Fibroblast of pulmonary artery (primary cell): ENCODE measurements around the gene SLC41A1.
A peak's percentile ranks its signal among the peaks of the same experiment; 100 is the strongest.

Source experiments
- DNase-seq: peaks from one replicate; pipeline ENCODE4 v3.0.0-alpha.2; 2010; ENCODE audit warnings: low read depth
- H3K4me3 ChIP-seq: replicated peaks from 2 replicates; pipeline ENCODE4 v1.5.1; 2011; ENCODE audit warnings: low read depth, mild to moderate bottlenecking, control low read depth, low read length, moderate library complexity
- TF ChIP-seq, protein P1 (sequence below): IDR thresholded peaks from 2 replicates; pipeline ENCODE4 v1.5.1; 2011; ENCODE audit warnings: mild to moderate bottlenecking, control low read depth, low read length, inconsistent platforms; ENCODE audit errors: missing control alignments

Gene SLC41A1

DNA sequence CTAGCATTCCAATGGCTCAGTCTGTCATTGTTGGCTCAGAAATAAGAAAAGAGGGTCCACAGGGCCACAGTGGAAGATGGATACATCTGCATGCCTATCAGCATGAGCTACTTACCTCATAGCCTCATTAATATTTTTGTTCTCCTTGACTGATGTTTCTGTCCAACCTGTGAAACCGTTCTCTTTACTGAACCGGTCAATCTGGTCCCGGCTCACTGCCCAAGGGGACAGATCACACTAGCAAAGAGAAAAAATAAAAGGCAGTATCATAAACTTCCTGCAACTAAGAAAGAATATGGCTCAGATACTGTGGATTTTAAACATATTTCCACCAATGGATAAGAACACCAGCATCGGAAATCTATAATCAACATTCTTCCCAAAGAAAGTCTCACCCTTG is 42.4 kb downstream of the SLC41A1 start:
- DNase-seq = no peak
- no peak overlapping the region for H3K4me3 ChIP-seq
- TF ChIP-seq, protein P1, sequence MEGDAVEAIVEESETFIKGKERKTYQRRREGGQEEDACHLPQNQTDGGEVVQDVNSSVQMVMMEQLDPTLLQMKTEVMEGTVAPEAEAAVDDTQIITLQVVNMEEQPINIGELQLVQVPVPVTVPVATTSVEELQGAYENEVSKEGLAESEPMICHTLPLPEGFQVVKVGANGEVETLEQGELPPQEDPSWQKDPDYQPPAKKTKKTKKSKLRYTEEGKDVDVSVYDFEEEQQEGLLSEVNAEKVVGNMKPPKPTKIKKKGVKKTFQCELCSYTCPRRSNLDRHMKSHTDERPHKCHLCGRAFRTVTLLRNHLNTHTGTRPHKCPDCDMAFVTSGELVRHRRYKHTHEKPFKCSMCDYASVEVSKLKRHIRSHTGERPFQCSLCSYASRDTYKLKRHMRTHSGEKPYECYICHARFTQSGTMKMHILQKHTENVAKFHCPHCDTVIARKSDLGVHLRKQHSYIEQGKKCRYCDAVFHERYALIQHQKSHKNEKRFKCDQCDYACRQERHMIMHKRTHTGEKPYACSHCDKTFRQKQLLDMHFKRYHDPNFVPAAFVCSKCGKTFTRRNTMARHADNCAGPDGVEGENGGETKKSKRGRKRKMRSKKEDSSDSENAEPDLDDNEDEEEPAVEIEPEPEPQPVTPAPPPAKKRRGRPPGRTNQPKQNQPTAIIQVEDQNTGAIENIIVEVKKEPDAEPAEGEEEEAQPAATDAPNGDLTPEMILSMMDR = no peak

DNA sequence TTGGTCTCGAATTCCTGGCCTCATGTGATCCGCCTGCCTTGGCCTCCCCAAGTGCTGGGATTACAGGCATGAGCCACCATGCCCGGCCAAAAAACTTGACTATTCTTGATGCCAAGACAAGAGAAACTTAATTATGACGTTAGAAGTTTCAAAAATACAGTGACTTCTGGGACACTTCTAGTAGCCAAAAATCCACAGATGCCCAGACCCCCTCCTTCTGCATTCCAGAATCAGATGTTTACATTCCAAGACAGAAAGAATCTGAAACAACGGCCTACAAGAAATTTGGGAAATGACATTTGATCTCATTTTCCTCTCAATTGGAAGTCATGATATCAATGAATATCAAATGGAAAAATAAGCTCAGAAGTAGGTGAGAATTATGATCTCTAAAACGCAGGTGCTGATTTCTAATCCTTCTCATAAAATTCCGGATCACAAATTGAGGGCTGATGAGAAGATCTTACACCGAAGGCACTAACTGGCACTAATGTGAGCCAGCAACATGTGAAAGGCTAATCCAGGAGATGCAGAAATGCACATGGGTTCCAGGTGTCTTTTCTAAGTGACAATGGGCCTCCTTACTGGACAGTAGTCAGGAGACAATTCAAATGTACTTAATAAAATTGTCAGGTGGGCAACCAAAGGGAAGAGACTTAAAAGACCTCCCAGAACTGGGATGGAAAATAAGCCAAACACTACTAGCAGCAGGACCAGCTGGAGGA is 43.2 kb downstream of the SLC41A1 start:
- no peak overlapping the region for H3K4me3 ChIP-seq
- TF ChIP-seq, protein P1 = no peak
- DNase-seq = no peak

DNA sequence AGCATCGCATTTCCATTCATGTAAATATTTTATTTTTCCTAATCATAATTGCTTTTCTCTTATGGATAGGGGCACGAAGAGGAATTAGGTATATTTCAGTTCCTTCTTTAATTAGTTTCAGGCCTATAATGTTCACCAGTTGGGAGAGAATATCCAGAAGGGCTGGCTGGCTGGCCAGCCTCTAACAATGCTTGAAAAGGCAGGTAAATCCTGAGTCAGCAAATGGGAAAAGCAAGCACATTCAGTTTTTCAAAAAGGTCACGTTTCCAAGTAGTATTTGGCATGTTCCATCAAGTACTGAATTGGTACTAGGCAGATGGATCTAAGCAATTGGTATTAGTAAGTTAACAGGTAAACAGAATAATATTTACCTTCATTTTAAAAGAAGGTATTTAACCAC is 45.8 kb downstream of the SLC41A1 start:
- no peak overlapping the region for H3K4me3 ChIP-seq
- TF ChIP-seq, protein P1 = no peak
- DNase-seq = no peak

DNA sequence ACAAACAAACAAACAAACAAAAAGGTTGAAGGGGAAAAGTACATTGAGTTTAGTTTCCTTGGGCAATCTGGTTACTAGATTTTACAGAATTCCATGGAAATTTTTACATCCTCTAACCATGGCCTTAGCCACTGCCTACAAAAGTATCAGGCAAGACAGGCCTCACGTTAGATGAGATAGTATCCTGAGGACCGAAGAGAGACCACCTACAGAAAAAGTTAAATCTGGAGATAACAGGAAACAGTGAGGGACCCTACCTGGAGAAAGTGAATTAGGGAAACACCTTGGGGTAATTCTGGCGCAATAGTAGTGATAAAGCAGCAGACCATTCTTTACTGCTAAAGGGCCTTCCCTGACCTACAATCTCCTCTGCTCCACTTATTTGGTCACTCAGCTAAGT is 46.4 kb downstream of the SLC41A1 start:
- no peak for DNase-seq
- no peak overlapping the region for H3K4me3 ChIP-seq
- TF ChIP-seq, protein P1 = no peak

DNA sequence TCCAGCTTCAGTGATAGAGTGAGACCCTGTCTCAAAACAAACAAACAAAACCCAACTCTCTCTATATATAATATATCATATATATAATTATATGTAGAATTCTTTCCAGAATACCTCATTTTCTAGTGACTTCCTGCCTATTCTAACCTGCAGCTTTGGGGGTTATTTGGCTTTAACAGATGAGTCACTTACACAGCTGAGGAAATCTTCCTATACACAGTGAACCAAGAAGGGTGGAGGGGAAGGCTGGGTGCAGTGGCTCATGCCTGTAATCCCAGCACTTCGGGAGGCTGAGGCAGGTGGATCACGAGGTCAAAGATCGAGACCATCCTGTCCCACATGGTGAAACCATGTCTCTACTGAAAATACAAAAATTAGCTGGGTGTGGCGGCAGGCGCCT is 47.0 kb downstream of the SLC41A1 start:
- TF ChIP-seq, protein P1 = no peak
- DNase-seq = peak; percentile 23
- H3K4me3 ChIP-seq = no peak overlapping the region

DNA sequence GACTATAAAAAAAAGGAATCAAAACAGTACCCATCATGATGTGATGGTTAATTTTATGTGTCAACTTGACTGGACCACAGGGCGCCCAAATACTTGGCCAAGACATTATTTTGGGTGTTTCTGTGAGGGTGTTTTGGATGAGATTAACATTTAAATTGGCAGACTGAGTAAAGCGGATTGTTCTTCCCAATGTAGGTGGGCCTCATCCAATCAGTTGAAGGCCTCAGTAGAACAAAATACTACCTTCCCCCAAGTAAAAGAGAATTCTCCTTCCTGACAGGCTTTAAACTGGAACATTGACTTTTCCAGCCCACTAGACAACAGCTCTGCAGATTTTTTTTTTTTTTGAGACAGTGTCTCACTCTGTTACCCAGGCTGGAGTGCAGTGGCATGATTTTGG is 48.4 kb downstream of the SLC41A1 start:
- TF ChIP-seq, protein P1 = no peak
- DNase-seq = no peak
- no peak overlapping the region for H3K4me3 ChIP-seq

DNA sequence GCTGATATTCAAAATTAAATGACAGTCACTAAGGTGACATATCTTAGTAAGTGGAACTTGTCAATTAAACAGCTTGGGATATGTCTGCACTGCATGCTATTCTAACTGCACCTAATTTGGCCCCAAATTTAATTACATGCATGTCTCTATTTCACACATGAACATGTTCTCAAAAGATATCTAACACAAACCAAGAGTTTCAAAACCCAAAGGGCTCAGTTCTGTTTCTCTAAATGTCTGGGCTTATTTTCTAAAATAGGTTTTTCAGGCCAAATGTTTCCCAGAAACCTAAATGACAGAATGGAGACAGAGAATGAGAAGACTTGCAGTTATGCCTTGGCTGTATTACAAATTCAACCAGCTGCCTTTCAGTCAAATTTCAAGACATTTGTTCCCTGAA is 49.0 kb downstream of the SLC41A1 start:
- DNase-seq = no peak
- TF ChIP-seq, protein P1 = no peak
- H3K4me3 ChIP-seq = no peak overlapping the region
